SW480 (cell line): ENCODE results near the gene UTS2R.
"Not testable (repeated sequence)": the region's sequence is repeated elsewhere in the genome, so short reads cannot be mapped to it uniquely, and the experiment has no call there.

ENCODE experiments used
- DNase-seq: peaks from one replicate; pipeline ENCODE4 v3.0.0-alpha.2; 2016; ENCODE audit warnings: low spot score

The UTS2R gene

GRCh38 chr17:82408288-82408937, 36.8 kb downstream of the UTS2R start:
- DNase-seq, result no peak

GRCh38 chr17:82408938-82409318, 37.4 kb downstream of the UTS2R start:
- no peak for DNase-seq

- no peak for DNase-seq
Observed at GRCh38 chr17:82410014-82410716, 38.6 kb downstream of the UTS2R start.

- DNase-seq, result no peak
Observed at GRCh38 chr17:82411396-82412053, 40.0 kb downstream of the UTS2R start.

- not testable (repeated sequence) for DNase-seq
Observed at GRCh38 chr17:82412081-82412480, 40.5 kb downstream of the UTS2R start.

- DNase-seq, result no peak
Observed at GRCh38 chr17:82412535-82413520, 41.3 kb downstream of the UTS2R start.

GRCh38 chr17:82414548-82415281, 43.1 kb downstream of the UTS2R start:
- DNase-seq, result peak; percentile 24

- no peak for DNase-seq
Observed at GRCh38 chr17:82415336-82415735, 43.8 kb downstream of the UTS2R start.

- DNase-seq, result no peak
Observed at GRCh38 chr17:82415786-82416185, 44.2 kb downstream of the UTS2R start.

- DNase-seq, result no peak
Observed at GRCh38 chr17:82416264-82416663, 44.7 kb downstream of the UTS2R start.

GRCh38 chr17:82416771-82417170, 45.2 kb downstream of the UTS2R start:
- no peak for DNase-seq

GRCh38 chr17:82418001-82418986, 46.7 kb downstream of the UTS2R start, which contains the start of the genes HEXD and OGFOD3:
TSS of gene HEXD (plus strand) at chr17:82418347. CDS start at chr17:82419800, 1,453 bp downstream.
TSS of gene OGFOD3 (minus strand) at chr17:82418586. CDS start at chr17:82418485, 101 bp downstream.
- DNase-seq, result peak; percentile 83

GRCh38 chr17:82419540-82419939, 48.0 kb downstream of the UTS2R start:
- no peak for DNase-seq

- DNase-seq, result peak; percentile 39
Observed at GRCh38 chr17:82424001-82424862, 52.7 kb downstream of the UTS2R start.

GRCh38 chr17:82424863-82425159, 53.2 kb downstream of the UTS2R start:
- DNase-seq, result no peak
